Mucosa of stomach (tissue), 1 donor: ENCODE data around the gene SPIRE2.

ENCODE experiments used
- H3K27me3 ChIP-seq: one replicate; pipeline ENCODE4 v1.7.0; 2013; ENCODE audit warnings: mild to moderate bottlenecking, low read length; ENCODE audit not compliant: control insufficient read depth, insufficient read depth
- H3K36me3 ChIP-seq: one replicate; pipeline ENCODE4 v1.7.0; 2013; ENCODE audit warnings: low read length; ENCODE audit not compliant: control insufficient read depth, insufficient read depth
- H3K4me1 ChIP-seq: one replicate; pipeline ENCODE4 v1.7.0; 2013; ENCODE audit warnings: mild to moderate bottlenecking, low read length; ENCODE audit not compliant: control insufficient read depth, insufficient read depth
- H3K4me3 ChIP-seq: one replicate; pipeline ENCODE4 v1.7.0; 2013; ENCODE audit warnings: low read length
- H3K9ac ChIP-seq: one replicate; pipeline ENCODE4 v1.7.0; 2013; ENCODE audit warnings: mild to moderate bottlenecking, low read length, moderate library complexity
- H3K9me3 ChIP-seq: one replicate; pipeline ENCODE4 v1.7.0; 2013; ENCODE audit warnings: mild to moderate bottlenecking, low read length, moderate library complexity; ENCODE audit not compliant: control insufficient read depth
- donor health status: Pancreatic carcinoma.

The SPIRE2 gene

DNA sequence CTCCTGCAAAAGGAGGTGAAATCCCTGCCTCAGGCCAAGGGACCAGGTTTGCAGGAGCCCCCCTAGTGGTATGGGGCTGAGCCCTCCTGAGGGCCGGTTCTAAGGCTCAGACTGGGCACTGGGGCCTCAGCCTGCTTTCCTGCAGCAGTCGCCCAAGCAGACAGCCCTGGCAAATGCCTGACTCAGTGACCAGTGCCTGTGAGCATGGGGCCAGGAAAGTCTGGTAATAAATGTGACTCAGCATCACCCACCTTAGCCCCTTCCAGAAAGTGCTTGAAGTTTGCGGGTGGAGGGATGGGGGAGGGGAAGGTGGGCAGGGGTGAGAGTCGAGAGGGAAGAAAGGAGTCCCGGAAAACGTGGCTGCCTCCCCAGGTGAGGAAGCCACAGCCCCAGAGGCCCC lies 92.4 kb downstream of the SPIRE2 start:
- Histone ChIP-seq H3K9me3 (no peaks in the 10 kb centered on the region), H3K27me3 (peaks cover 68% of the 10 kb centered on the region), H3K36me3 (no peaks in the 10 kb centered on the region), H3K4me1 (peaks cover 45% of the 10 kb centered on the region), H3K9ac (no peak overlapping the region), H3K4me3 (no peak overlapping the region)
